Ramos (cell line): ENCODE measurements around the gene WEE1.

ENCODE experiments used
- in situ Hi-C: fragments of 300-500 bp; cut with MboI; formaldehyde crosslinking; loops from one replicate; pipeline ENCODE4 v1.14.3; 2022; ENCODE audit warnings: low sequenced_read_pairs; ENCODE audit not compliant: unreplicated experiment

WEE1 gene

GRCh38 chr11:9565822-9566560 lies 7.5 kb upstream of the WEE1 start:
- in situ Hi-C loops: no loop called here

- in situ Hi-C loops: no loop called here
These were observed 6.9 kb upstream of the WEE1 start for GRCh38 chr11:9566561-9567063.

- in situ Hi-C loops: no loop called here
These were observed 6.1 kb upstream of the WEE1 start for GRCh38 chr11:9567401-9567800.

GRCh38 chr11:9568161-9568853 lies 5.2 kb upstream of the WEE1 start:
- in situ Hi-C loops: no loop called here

GRCh38 chr11:9568854-9569587 lies 4.4 kb upstream of the WEE1 start:
- in situ Hi-C loops: no loop called here

GRCh38 chr11:9569588-9570164 lies 3.8 kb upstream of the WEE1 start:
- in situ Hi-C loops: no loop called here

- in situ Hi-C loops: no loop called here
These were observed 3.0 kb upstream of the WEE1 start for GRCh38 chr11:9570313-9571025.

GRCh38 chr11:9571071-9571762 lies 2.3 kb upstream of the WEE1 start:
- in situ Hi-C loops: no loop called here

- in situ Hi-C loops: no loop called here
These were observed 1.7 kb upstream of the WEE1 start for GRCh38 chr11:9571763-9572115.

- in situ Hi-C loops: no loop called here
These were observed 528 bp downstream of the WEE1 start for GRCh38 chr11:9573775-9574621.

- in situ Hi-C loops: no loop called here
These were observed 1.3 kb downstream of the WEE1 start for GRCh38 chr11:9574622-9575259.

- in situ Hi-C loops: no loop called here
These were observed 2.1 kb downstream of the WEE1 start for GRCh38 chr11:9575260-9576240.

- in situ Hi-C loops: no loop called here
These were observed 3.4 kb downstream of the WEE1 start for GRCh38 chr11:9576701-9577381.

- in situ Hi-C loops: no loop called here
These were observed 4.1 kb downstream of the WEE1 start for GRCh38 chr11:9577556-9577955.

- in situ Hi-C loops: no loop called here
These were observed 7.4 kb downstream of the WEE1 start for GRCh38 chr11:9580894-9581293.

- in situ Hi-C loops: no loop called here
These were observed 8.2 kb downstream of the WEE1 start for GRCh38 chr11:9581556-9582161.
